Transverse colon (tissue), 4 donors: ENCODE data around the gene PLAAT4.

Source experiments
- POLR2A ChIP-seq: fragments of 450-650 bp; IDR thresholded peaks from one replicate; pipeline ENCODE4 v1.6.1; 2016; ENCODE audit warnings: antibody characterized with exemption, mild to moderate bottlenecking, moderate library complexity
- POLR2AphosphoS5 ChIP-seq, 3 donors: sonication (generic); formaldehyde crosslinking; IDR thresholded peaks; one replicate each; pipeline ENCODE4 v1.6.1; 2016; ENCODE audit warnings: antibody characterized with exemption in 3 of 3
- TF ChIP-seq, protein P1 (sequence below), 5 experiments: fragments of 200-600 bp in 3 of 5; fragments of 450-650 bp in 2 of 5; sonication (generic) in 3 of 5; IDR thresholded peaks; 1 replicate in 2 of 5; 2 replicates in 3 of 5; pipeline ENCODE4 v1.5.1; 2016 to 2017; ENCODE audit warnings: antibody characterized with exemption in 5 of 5, inconsistent platforms in 3 of 5, mild to moderate bottlenecking in 2 of 5, moderate library complexity in 1 of 5

GRCh38 chr11:63572026-63572688, 35.5 kb downstream of the PLAAT4 start:
- TF ChIP-seq, protein P1, sequence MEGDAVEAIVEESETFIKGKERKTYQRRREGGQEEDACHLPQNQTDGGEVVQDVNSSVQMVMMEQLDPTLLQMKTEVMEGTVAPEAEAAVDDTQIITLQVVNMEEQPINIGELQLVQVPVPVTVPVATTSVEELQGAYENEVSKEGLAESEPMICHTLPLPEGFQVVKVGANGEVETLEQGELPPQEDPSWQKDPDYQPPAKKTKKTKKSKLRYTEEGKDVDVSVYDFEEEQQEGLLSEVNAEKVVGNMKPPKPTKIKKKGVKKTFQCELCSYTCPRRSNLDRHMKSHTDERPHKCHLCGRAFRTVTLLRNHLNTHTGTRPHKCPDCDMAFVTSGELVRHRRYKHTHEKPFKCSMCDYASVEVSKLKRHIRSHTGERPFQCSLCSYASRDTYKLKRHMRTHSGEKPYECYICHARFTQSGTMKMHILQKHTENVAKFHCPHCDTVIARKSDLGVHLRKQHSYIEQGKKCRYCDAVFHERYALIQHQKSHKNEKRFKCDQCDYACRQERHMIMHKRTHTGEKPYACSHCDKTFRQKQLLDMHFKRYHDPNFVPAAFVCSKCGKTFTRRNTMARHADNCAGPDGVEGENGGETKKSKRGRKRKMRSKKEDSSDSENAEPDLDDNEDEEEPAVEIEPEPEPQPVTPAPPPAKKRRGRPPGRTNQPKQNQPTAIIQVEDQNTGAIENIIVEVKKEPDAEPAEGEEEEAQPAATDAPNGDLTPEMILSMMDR (IDR thresholded peaks at IDR 0.05), result no peak
- no peak for TF ChIP-seq POLR2A
- TF ChIP-seq POLR2AphosphoS5 (IDR thresholded peaks at IDR 0.05), result no peak
